OCI-LY1 (cell line): ENCODE measurements around the gene BCAR3.

Source experiments
- H2AFZ ChIP-seq: fragments of 200-600 bp; sonication (generic), shearing (Covaris generic); 2 replicates; pipeline ENCODE4 v1.6.0; 2014; ENCODE audit warnings: antibody characterized with exemption, mild to moderate bottlenecking, low read length
- H3F3A ChIP-seq: fragments of 200-600 bp; sonication (generic), shearing (Covaris generic); 2 replicates; pipeline ENCODE4 v1.6.0; 2014; ENCODE audit warnings: mild to moderate bottlenecking, antibody characterized with exemption, low read length, moderate library complexity; ENCODE audit not compliant: insufficient read depth
- H3K27ac ChIP-seq: fragments of 200-600 bp; sonication (generic); 2 replicates; pipeline ENCODE4 v1.5.1; 2014; ENCODE audit warnings: low read length, mixed run types, mild to moderate bottlenecking, low read depth; ENCODE audit not compliant: poor library complexity, severe bottlenecking
- H3K27me3 ChIP-seq: fragments of 200-600 bp; sonication (generic); 2 replicates; pipeline ENCODE4 v1.6.0; 2014; ENCODE audit warnings: antibody characterized with exemption, mild to moderate bottlenecking, low read length, moderate library complexity; ENCODE audit not compliant: insufficient read depth
- H3K36me3 ChIP-seq: fragments of 200-600 bp; sonication (generic); 2 replicates; pipeline ENCODE4 v1.6.1; 2014; ENCODE audit warnings: mild to moderate bottlenecking, antibody characterized with exemption, low read length, moderate library complexity, mixed read lengths; ENCODE audit not compliant: insufficient read depth
- H3K4me1 ChIP-seq: fragments of 200-600 bp; sonication (generic); 2 replicates; pipeline ENCODE4 v1.5.1; 2014; ENCODE audit warnings: mild to moderate bottlenecking, low read length, moderate library complexity; ENCODE audit not compliant: insufficient read depth, severe bottlenecking
- H3K4me2 ChIP-seq: fragments of 200-600 bp; sonication (generic), shearing (Covaris generic); 2 replicates; pipeline ENCODE4 v1.6.1; 2014; ENCODE audit warnings: low read length
- H3K4me3 ChIP-seq: fragments of 200-600 bp; sonication (generic); 2 replicates; pipeline ENCODE4 v1.5.1; 2014; ENCODE audit warnings: low read length, low read depth, mild to moderate bottlenecking, mixed read lengths; ENCODE audit not compliant: poor library complexity, severe bottlenecking
- H3K79me2 ChIP-seq: fragments of 200-600 bp; shearing (Covaris generic); 2 replicates; pipeline ENCODE4 v1.6.1; 2016; ENCODE audit warnings: mixed run types, low read length, mixed read lengths; ENCODE audit not compliant: insufficient read depth
- H3K9ac ChIP-seq: fragments of 200-600 bp; sonication (generic), shearing (Covaris generic); 2 replicates; pipeline ENCODE4 v1.6.1; 2014; ENCODE audit warnings: mild to moderate bottlenecking, low read length, mixed read lengths
- H3K9me2 ChIP-seq: fragments of 200-600 bp; sonication (generic), shearing (Covaris generic); 2 replicates; pipeline ENCODE4 v1.6.1; 2014; ENCODE audit warnings: low read depth, mild to moderate bottlenecking, low read length, mixed read lengths
- H3K9me3 ChIP-seq: fragments of 200-600 bp; shearing (Covaris generic); 2 replicates; pipeline ENCODE4 v1.6.1; 2014; ENCODE audit warnings: low read length, mixed read lengths
- H4K20me1 ChIP-seq: fragments of 200-600 bp; sonication (generic), shearing (Covaris generic); 2 replicates; pipeline ENCODE4 v1.6.0; 2016; ENCODE audit warnings: mild to moderate bottlenecking, low read length; ENCODE audit not compliant: insufficient read depth
- EZH2 ChIP-seq: fragments of 200-600 bp; sonication (generic), shearing (Covaris generic); IDR thresholded peaks from 2 replicates; pipeline ENCODE4 v1.8.0; 2017; ENCODE audit warnings: borderline replicate concordance, mixed run types, mild to moderate bottlenecking, antibody characterized with exemption, low read length, moderate library complexity, mixed read lengths
- TF ChIP-seq, protein P1 (sequence below): fragments of 200-600 bp; sonication (generic), shearing (Covaris generic); IDR thresholded peaks from 2 replicates; pipeline ENCODE4 v1.5.1; 2017; ENCODE audit warnings: mild to moderate bottlenecking, antibody characterized with exemption, low read length, moderate library complexity, mixed read lengths

The BCAR3 gene

DNA sequence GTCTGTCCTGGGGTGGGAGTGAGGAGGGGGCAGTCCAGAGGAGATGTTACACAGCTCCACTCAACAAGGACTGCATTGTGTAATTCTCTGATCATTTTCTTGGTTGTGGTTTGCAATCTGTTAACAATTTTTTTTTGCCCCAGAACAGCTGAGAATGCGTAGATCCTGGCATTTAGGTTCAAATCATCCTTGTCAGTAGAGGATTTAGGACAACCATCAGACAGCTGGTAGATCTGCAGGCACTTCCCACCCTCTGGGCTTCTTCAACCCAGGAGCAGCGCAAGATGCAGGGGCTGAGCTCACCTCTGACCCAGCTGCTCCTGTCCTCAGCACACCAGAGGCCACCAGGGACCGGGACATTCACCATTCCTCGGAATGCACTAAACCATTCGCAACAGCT is 13.5 kb downstream of the BCAR3 start:
- H3K4me2 ChIP-seq = no peak overlapping the region
- no peaks in the 10 kb centered on the region for H3K27me3 ChIP-seq
- H3K4me3 ChIP-seq = no peak overlapping the region
- H2AFZ ChIP-seq = no peak overlapping the region
- no peaks in the 10 kb centered on the region for H3K9me3 ChIP-seq
- no peaks in the 10 kb centered on the region for H3K9me2 ChIP-seq
- H3K4me1 ChIP-seq = no peaks in the 10 kb centered on the region
- H4K20me1 ChIP-seq = no peaks in the 10 kb centered on the region
- no peaks in the 10 kb centered on the region for H3K36me3 ChIP-seq
- TF ChIP-seq, protein P1, sequence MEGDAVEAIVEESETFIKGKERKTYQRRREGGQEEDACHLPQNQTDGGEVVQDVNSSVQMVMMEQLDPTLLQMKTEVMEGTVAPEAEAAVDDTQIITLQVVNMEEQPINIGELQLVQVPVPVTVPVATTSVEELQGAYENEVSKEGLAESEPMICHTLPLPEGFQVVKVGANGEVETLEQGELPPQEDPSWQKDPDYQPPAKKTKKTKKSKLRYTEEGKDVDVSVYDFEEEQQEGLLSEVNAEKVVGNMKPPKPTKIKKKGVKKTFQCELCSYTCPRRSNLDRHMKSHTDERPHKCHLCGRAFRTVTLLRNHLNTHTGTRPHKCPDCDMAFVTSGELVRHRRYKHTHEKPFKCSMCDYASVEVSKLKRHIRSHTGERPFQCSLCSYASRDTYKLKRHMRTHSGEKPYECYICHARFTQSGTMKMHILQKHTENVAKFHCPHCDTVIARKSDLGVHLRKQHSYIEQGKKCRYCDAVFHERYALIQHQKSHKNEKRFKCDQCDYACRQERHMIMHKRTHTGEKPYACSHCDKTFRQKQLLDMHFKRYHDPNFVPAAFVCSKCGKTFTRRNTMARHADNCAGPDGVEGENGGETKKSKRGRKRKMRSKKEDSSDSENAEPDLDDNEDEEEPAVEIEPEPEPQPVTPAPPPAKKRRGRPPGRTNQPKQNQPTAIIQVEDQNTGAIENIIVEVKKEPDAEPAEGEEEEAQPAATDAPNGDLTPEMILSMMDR = no peak
- no peak for TF ChIP-seq EZH2
- no peaks in the 10 kb centered on the region for H3K79me2 ChIP-seq
- no peaks in the 10 kb centered on the region for H3F3A ChIP-seq
- no peak overlapping the region for H3K9ac ChIP-seq
- no peak overlapping the region for H3K27ac ChIP-seq

GRCh38 chr1:93667642-93668041 is 14.0 kb downstream of the BCAR3 start:
- TF ChIP-seq, protein P1 = no peak
- TF ChIP-seq EZH2 = no peak
- Histone ChIP-seq H3K9me3 (no peaks in the 10 kb centered on the region), H3K4me3 (no peak overlapping the region), H3K4me1 (no peaks in the 10 kb centered on the region), H2AFZ (no peak overlapping the region), H3K79me2 (no peaks in the 10 kb centered on the region), H3K36me3 (no peaks in the 10 kb centered on the region), H3K27ac (no peak overlapping the region), H4K20me1 (no peaks in the 10 kb centered on the region), H3K9ac (no peak overlapping the region), H3K9me2 (no peaks in the 10 kb centered on the region), H3F3A (no peaks in the 10 kb centered on the region), H3K4me2 (no peak overlapping the region), H3K27me3 (no peaks in the 10 kb centered on the region)

- H3K9me2 ChIP-seq = no peaks in the 10 kb centered on the region
- H3K9me3 ChIP-seq = no peaks in the 10 kb centered on the region
- no peak overlapping the region for H2AFZ ChIP-seq
- no peak overlapping the region for H3K4me2 ChIP-seq
- H3K79me2 ChIP-seq = no peaks in the 10 kb centered on the region
- H3K36me3 ChIP-seq = no peaks in the 10 kb centered on the region
- no peak overlapping the region for H3K4me3 ChIP-seq
- H3K9ac ChIP-seq = no peak overlapping the region
- H3K27ac ChIP-seq = no peak overlapping the region
- H3F3A ChIP-seq = no peaks in the 10 kb centered on the region
- no peaks in the 10 kb centered on the region for H3K27me3 ChIP-seq
- TF ChIP-seq EZH2 = no peak
- TF ChIP-seq, protein P1 = no peak
- H4K20me1 ChIP-seq = no peaks in the 10 kb centered on the region
- no peaks in the 10 kb centered on the region for H3K4me1 ChIP-seq
These were observed 14.8 kb downstream of the BCAR3 start for GRCh38 chr1:93666613-93667384.
